Activated T-cell treated with anti-CD3 and anti-CD28 coated beads for 24 hours (primary cell): Measurements from ENCODE around the gene DLGAP4.
"Not testable (repeated sequence)": the region's sequence is repeated elsewhere in the genome, so short reads cannot be mapped to it uniquely, and the experiment has no call there.

Experiments
- DNase-seq: peaks from one replicate; pipeline ENCODE4 v3.0.0-alpha.2; 2020; ENCODE audit warnings: low read depth

Gene DLGAP4

GRCh38 chr20:36455972-36456625 is 150.0 kb downstream of the DLGAP4 start:
- no peak for DNase-seq

DNA sequence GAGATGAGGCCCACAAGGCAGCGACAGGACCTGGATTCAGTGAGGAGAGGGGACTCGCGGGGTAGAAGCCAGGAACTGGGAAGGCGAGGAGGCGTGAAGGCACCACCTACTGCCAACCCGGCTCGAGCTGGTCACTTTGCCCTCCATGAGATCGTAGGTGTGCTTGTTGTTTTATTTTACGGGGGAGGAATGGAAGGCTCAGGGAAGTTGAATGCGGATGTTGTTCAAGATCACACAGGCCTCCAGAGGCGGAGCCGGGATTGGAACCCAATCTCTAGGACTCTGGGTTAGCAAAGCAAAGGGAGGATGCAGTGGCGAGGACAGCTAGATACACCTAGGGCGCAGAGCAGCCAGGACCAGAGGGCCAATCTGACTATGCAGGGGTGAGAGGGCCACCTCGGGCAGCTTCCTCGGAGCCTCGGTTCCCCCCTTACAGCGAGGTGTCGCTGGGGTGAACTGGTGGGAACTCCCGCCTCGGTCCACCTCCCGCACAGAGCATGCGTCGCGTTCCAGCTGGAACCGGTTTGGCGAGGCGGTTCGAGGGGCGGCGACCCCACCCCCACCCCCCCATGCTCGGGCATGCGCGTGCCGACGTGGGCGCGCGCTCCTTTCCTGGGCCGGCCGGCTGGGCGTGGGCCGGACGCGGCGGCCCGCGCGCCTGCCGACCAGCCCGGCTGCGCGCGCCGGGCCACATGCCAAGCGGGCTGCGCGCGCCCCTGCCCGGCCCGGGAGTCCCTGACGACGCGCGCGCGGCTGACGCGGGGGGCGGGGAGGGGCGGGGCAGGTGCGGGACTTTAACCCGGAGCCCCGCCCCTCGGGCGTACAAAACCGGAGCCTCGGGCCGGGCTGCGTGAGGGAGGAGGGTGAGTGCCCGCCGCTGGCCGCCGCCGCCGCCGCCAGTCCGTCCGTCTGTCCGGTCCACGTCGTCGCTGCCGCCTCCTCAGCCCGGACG is 154.8 kb downstream of the DLGAP4 start:
- peak; percentile 82 for DNase-seq

DNA sequence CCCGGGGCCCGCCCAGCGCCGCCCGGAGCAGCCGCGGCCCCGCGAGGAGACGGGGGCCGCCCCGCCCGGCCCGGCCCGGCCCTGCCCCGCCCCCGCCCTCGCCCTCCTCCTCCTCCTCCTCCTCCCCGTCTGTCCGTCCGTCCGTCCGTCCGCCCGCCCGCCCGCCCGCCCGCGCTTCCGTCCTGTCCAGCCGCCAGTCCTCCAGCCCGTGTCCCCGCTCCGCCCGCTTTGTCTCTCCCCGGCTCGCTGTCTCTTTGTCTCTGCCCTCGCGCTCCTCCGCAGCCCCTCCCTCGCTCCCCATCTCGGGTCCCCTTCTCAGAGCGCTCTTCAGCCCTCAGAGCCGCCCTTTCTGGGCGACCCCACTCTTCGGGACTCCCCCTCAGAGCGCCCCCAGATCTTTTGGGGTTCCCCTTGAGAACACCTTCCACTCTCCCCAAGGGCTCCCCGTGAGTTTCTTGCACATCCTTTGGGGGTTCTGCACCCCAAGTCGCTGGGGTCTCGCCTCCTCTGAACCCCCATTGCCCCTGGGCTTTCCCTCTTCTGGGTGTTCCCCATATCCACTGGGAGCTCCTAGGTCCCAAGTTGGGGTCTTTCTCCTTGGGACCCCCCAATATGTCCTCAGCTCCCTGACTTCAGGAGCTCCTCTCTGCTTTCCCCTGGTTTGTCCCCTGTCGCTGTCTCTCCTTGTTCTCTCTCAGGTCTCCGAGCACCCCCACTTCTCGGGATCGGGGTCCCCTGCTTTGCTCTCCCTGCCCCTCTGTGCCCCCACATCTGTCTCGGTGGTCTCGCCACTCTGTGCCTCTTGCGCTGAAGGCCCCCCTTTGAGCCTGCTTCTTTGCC is 155.7 kb downstream of the DLGAP4 start:
- no peak for DNase-seq

DNA sequence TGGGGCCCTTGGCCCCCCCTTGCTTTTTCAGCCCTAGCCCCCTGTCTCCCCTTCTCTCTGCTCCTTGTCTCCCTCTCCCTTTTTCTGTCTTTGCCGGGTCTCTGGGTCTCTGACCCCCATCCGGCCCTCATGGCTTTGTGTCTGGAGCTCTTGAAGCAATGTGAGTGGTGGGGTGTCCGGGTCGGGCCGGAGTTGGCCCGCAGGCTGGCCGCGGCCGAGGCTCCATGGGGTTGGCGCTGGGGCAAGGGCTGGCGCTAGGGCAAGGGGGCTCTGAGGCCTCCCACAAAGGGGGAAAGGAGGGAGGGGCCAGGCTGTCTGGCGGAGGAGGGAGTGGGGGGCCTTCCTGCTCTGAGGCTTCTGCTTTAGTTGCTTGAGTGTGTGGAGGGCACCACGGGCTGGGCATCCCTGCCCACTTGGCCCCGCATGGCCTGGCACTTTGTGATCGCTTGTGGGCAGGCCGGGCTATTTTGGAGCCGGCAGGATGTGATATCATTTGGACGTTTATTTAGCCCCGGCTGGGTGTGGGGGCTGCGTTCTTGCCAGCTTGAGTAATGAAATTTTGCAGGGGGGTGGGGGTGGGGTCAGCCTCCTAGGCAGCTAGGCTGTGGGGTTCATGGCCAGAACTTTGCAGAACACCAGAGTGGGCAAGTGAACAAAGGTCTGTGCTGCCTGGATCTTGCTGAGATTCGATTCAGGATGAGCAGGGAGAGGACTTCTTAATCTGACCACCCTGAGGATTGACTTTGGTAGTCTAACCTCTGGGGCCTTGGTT is 156.5 kb downstream of the DLGAP4 start:
- no peak for DNase-seq

- no peak for DNase-seq
These were observed 157.3 kb downstream of the DLGAP4 start for GRCh38 chr20:36463212-36464061.

- peak; percentile 38 for DNase-seq
These were observed 159.3 kb downstream of the DLGAP4 start for GRCh38 chr20:36465109-36466080.

DNA sequence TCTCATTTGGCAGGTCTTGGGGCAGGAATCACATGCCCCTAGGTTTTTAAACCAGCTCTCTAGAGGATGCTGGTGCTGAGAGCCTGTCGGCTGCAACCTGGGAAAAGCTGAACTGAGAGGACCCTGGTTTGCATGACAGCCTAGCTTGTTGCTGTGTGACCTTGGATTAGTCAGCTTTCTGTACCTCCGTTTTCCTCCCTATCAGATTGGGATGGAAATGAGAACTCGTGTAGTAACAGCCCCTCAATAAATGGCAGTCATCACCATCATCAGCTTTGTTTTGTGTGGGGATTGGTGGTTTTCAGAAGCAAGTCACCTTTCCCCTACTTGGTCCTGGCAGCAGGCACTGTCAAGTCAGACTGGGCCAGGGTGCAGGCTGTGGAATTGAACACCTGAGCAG is 159.9 kb downstream of the DLGAP4 start:
- DNase-seq = no peak

DNA sequence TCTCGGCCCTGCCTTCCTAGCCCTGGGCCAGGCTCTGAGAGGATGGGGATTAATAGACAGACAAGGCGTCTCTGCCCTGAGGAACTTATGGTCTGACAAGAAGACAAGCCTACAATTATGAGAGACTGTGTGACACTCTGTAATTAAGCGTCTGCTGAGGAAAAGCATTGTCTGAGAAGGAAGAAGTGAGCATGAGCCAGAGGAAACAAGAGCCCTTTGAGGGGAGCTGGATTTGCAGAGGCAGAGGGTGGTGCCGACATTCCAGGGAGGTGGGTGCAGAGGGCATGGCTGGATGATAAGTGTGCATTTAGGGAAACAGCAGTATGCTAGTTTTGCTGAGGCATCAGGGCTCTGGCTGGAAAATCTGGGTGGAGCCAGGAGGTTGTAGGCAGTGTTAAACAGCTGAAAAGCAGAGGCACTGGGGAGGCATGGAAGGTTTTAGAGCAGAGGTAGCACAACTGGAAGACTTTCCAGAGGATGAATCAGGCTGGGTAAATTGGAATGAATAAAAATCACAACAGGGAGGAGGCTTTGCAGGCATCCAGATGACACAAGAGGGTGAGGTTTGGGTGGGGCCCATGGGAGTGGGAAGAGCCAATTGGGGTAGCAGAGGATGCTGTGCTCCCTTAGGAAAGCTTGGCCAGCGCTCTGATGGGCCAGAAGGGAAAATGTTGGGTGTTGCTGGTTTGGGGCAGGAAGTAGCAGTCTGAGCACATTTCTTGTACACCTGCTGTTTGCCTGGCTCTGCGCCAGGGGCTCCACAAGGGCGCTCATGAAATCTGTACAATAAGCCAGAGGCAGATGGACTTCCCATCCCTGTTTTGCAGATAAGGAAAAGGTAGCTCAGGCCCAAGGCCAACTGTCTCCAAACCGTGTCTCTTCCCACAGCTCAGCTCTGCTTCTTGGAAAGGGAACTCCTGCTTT is 161.2 kb downstream of the DLGAP4 start:
- DNase-seq = no peak

DNA sequence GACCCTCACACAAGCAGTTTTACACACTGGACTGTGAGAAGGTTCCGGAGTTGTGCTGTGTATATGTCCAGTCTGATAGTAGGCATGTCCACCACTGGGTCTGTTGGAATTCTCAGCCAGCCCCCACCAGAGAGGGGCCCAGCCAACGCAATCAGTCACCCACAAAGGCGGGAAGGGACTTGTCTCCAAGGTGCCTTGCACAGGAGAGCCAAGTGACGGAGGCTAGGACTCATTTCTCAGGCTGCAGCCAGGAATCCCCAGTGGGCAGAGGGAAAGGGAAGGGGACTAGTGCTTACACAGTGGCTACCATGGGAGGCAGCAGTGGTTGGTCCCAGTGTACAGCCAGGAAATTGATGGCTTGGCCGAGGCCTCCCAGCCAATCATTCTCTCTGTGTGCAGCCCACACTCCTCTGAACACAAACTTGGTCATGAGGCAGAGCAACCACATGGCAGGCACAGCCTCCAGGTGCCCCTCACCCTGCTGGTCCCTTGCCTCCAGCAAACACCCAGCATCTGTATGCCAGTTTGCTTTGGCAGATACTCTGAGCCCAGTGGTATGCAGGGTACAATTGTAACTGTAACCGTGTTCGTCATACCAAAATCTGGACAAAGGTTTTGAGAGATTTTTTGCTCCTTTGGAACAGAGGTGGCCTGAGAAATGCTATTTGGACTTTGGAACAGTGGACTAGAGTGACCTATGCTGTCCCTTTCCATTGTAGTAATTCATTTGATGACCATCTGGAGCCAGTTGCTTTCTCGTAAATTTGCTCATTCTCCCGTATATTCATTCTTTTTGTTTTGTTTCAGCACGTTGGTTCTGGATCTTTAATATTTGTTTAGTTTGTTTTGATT is 162.2 kb downstream of the DLGAP4 start:
- DNase-seq = no peak

DNA sequence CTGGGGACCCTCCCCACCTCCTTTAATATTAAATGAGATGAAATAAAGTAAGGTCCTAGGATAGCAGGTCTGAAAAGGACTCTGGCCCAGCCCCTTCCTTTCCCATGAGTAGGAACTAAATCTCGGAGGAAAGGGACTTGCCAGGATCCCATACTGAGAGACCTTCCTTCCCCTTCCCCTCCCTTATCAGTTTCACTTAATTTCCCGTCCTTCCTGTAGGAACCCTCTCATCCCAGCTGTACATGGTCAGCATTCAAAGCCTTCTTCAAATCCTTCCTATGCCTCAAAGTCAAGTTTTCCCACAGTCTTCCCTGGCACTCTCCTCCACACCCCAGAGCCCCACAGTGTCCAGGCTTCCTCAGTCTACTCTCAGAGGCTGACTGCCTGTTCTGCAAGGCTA is 163.8 kb downstream of the DLGAP4 start:
- no peak for DNase-seq

- no peak for DNase-seq
These were observed 165.9 kb downstream of the DLGAP4 start for GRCh38 chr20:36471885-36472636.

GRCh38 chr20:36472637-36473090 is 166.5 kb downstream of the DLGAP4 start:
- no peak for DNase-seq

GRCh38 chr20:36473164-36473563 is 167.0 kb downstream of the DLGAP4 start:
- DNase-seq = no peak

DNA sequence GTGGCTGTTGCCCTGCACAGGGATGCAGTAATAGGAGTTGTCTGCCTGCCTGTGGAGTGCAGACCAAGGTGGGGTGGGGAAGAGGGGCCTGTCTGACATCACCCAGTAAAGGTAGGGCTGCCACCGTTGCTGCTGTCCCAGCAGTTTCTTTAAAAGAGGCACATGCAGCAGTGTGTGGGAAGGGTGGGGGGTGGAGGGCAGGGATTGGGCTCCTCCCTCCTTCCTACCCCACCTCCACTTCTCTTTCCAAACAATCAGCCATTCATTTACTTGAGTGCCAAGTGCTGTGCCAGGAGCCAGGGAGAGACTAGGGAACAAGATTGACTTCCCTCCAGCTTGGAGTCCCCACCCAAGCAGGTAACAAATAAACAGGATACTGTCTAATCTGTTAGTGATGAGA is 168.4 kb downstream of the DLGAP4 start:
- no peak for DNase-seq

DNA sequence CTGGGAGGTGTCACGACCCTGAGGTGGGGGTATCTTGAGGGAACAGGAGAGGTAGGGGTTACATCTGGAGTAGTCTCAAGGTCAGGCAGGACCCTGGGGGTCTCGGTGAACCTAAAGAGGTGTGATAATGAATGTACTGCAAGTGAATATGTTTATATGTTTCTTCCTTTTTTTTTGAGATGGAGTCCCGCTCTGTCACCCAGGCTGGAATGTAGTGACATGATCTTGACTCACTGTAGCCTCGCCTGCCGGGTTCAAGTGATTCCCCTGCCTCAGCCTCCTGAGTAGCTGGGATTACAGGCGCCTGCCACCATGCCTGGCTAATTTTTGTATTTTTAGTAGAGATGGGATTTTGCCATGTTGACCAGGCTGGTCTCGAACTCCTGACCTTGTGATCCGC is 168.9 kb downstream of the DLGAP4 start:
- DNase-seq = not testable (repeated sequence)

- no peak for DNase-seq
These were observed 171.3 kb downstream of the DLGAP4 start for GRCh38 chr20:36477475-36477874.
